Tibial nerve (tissue), 4 donors: ENCODE measurements around the gene PPP6R2.

Source experiments
- EP300 ChIP-seq, 2 donors: sonication (generic); formaldehyde crosslinking; IDR thresholded peaks; one replicate each; pipeline ENCODE4 v1.6.1; 2017; ENCODE audit warnings: antibody characterized with exemption in 2 of 2, mild to moderate bottlenecking in 1 of 2
- POLR2A ChIP-seq, 2 donors: fragments of 450-650 bp; IDR thresholded peaks; one replicate each; pipeline ENCODE4 v1.6.1; 2017; ENCODE audit warnings: antibody characterized with exemption in 2 of 2, mild to moderate bottlenecking in 2 of 2, moderate library complexity in 2 of 2
- TF ChIP-seq, protein P1 (sequence below), 5 experiments: fragments of 200-600 bp in 3 of 5; fragments of 450-650 bp in 2 of 5; sonication (generic) in 3 of 5; IDR thresholded peaks; one replicate each; pipeline ENCODE4 v1.5.1; 2016 to 2019; ENCODE audit warnings: antibody characterized with exemption in 5 of 5, mild to moderate bottlenecking in 3 of 5, moderate library complexity in 2 of 5

GRCh38 chr22:50338860-50339462, 4.2 kb upstream of the PPP6R2 start:
- TF ChIP-seq, protein P1, sequence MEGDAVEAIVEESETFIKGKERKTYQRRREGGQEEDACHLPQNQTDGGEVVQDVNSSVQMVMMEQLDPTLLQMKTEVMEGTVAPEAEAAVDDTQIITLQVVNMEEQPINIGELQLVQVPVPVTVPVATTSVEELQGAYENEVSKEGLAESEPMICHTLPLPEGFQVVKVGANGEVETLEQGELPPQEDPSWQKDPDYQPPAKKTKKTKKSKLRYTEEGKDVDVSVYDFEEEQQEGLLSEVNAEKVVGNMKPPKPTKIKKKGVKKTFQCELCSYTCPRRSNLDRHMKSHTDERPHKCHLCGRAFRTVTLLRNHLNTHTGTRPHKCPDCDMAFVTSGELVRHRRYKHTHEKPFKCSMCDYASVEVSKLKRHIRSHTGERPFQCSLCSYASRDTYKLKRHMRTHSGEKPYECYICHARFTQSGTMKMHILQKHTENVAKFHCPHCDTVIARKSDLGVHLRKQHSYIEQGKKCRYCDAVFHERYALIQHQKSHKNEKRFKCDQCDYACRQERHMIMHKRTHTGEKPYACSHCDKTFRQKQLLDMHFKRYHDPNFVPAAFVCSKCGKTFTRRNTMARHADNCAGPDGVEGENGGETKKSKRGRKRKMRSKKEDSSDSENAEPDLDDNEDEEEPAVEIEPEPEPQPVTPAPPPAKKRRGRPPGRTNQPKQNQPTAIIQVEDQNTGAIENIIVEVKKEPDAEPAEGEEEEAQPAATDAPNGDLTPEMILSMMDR (IDR thresholded peaks at IDR 0.05), result no peak
- TF ChIP-seq POLR2A (IDR thresholded peaks at IDR 0.05) (no peak), EP300 (IDR thresholded peaks at IDR 0.05) (no peak)
